IPS-20b (cell line): ENCODE measurements around the gene LCE1E.

ENCODE experiments used
- H3K27ac ChIP-seq: one replicate; pipeline ENCODE4 v1.5.1; 2013; ENCODE audit warnings: low read length
- H3K27me3 ChIP-seq: 2 replicates; pipeline ENCODE4 v1.6.1; 2013; ENCODE audit warnings: mild to moderate bottlenecking, low read length, inconsistent platforms; ENCODE audit not compliant: insufficient read depth
- H3K36me3 ChIP-seq: 2 replicates; pipeline ENCODE4 v1.6.1; 2013; ENCODE audit warnings: low read depth, mild to moderate bottlenecking, inconsistent platforms, low read length, moderate library complexity; ENCODE audit not compliant: insufficient read depth
- H3K4me1 ChIP-seq: 2 replicates; pipeline ENCODE4 v1.6.1; 2013; ENCODE audit warnings: mild to moderate bottlenecking, control low read depth, inconsistent platforms, low read length, moderate library complexity; ENCODE audit not compliant: insufficient read depth
- H3K4me3 ChIP-seq: 2 replicates; pipeline ENCODE4 v1.5.1; 2013; ENCODE audit warnings: mild to moderate bottlenecking, low read length, inconsistent platforms
- H3K9ac ChIP-seq: 2 replicates; pipeline ENCODE4 v1.6.1; 2013; ENCODE audit warnings: low read depth, mild to moderate bottlenecking, inconsistent platforms, low read length, moderate library complexity
- H3K9me3 ChIP-seq: 2 replicates; pipeline ENCODE4 v1.6.1; 2013; ENCODE audit warnings: mild to moderate bottlenecking, low read depth, low read length, inconsistent platforms; ENCODE audit not compliant: insufficient read depth

Gene LCE1E

GRCh38 chr1:152796421-152796820, 10.4 kb downstream of the LCE1E start, which contains the start of gene LCE1D:
Gene LCE1D (plus strand): TSS chr1:152796721. CDS start chr1:152797795, 1,074 bp downstream.
- Histone ChIP-seq H3K4me3 (no peak within 1 kb of the TSS), H3K27ac (no peak within 1 kb of the TSS), H3K27me3 (no peaks in the 10 kb centered on the region), H3K4me1 (no peaks in the 10 kb centered on the region), H3K9me3 (peaks cover 4% of the 10 kb centered on the region; the same call in 1 of the 2 replicates), H3K9ac (no peak within 1 kb of the TSS), H3K36me3 (no peaks in the 10 kb centered on the region)

- H3K9ac ChIP-seq, result no peak overlapping the region
- no peaks in the 10 kb centered on the region for H3K27me3 ChIP-seq
- H3K4me1 ChIP-seq, result no peaks in the 10 kb centered on the region
- H3K9me3 ChIP-seq, result peaks cover 39% of the 10 kb centered on the region
- no peaks in the 10 kb centered on the region for H3K36me3 ChIP-seq
- no peak overlapping the region for H3K4me3 ChIP-seq
- no peak overlapping the region for H3K27ac ChIP-seq
Measured at GRCh38 chr1:152801333-152801732, 15.3 kb downstream of the LCE1E start.

- Histone ChIP-seq H3K9me3 (peaks cover 56% of the 10 kb centered on the region), H3K27me3 (no peaks in the 10 kb centered on the region), H3K27ac (no peak within 1 kb of the TSS), H3K9ac (no peak within 1 kb of the TSS), H3K36me3 (no peaks in the 10 kb centered on the region), H3K4me1 (no peaks in the 10 kb centered on the region), H3K4me3 (no peak within 1 kb of the TSS)
Measured at GRCh38 chr1:152806576-152806975, 20.5 kb downstream of the LCE1E start, which contains the start of gene LCE1C. Gene LCE1C (minus strand): TSS chr1:152806651. CDS start chr1:152805478, 1,173 bp downstream.

GRCh38 chr1:152811050-152811449, 25.0 kb downstream of the LCE1E start:
- Histone ChIP-seq H3K27me3 (no peaks in the 10 kb centered on the region), H3K4me1 (no peaks in the 10 kb centered on the region), H3K36me3 (no peaks in the 10 kb centered on the region), H3K9ac (no peak overlapping the region), H3K4me3 (no peak overlapping the region), H3K9me3 (peaks cover 51% of the 10 kb centered on the region), H3K27ac (no peak overlapping the region)

GRCh38 chr1:152811671-152812070, 25.6 kb downstream of the LCE1E start, which contains the start of gene LCE1B:
Gene LCE1B (plus strand): TSS chr1:152811971. CDS start chr1:152812447, 476 bp downstream.
- H3K27ac ChIP-seq, result no peak within 1 kb of the TSS
- no peak within 1 kb of the TSS for H3K9ac ChIP-seq
- peaks cover 48% of the 10 kb centered on the region for H3K9me3 ChIP-seq
- H3K4me3 ChIP-seq, result no peak within 1 kb of the TSS
- H3K4me1 ChIP-seq, result no peaks in the 10 kb centered on the region
- H3K36me3 ChIP-seq, result no peaks in the 10 kb centered on the region
- H3K27me3 ChIP-seq, result no peaks in the 10 kb centered on the region

- H3K27ac ChIP-seq, result no peak overlapping the region
- no peak overlapping the region for H3K4me3 ChIP-seq
- no peaks in the 10 kb centered on the region for H3K27me3 ChIP-seq
- H3K9me3 ChIP-seq, result peaks cover 33% of the 10 kb centered on the region
- H3K9ac ChIP-seq, result no peak overlapping the region
- H3K36me3 ChIP-seq, result no peaks in the 10 kb centered on the region
- H3K4me1 ChIP-seq, result no peaks in the 10 kb centered on the region
Measured at GRCh38 chr1:152817309-152817708, 31.3 kb downstream of the LCE1E start.

GRCh38 chr1:152823294-152823693, 37.2 kb downstream of the LCE1E start:
- Histone ChIP-seq H3K27ac (no peak overlapping the region), H3K9me3 (peaks cover 28% of the 10 kb centered on the region), H3K36me3 (no peaks in the 10 kb centered on the region), H3K4me3 (no peak overlapping the region), H3K27me3 (no peaks in the 10 kb centered on the region), H3K9ac (no peak overlapping the region), H3K4me1 (no peaks in the 10 kb centered on the region)

- Histone ChIP-seq H3K4me3 (no peak overlapping the region), H3K27ac (no peak overlapping the region), H3K27me3 (no peaks in the 10 kb centered on the region), H3K9ac (no peak overlapping the region), H3K36me3 (no peaks in the 10 kb centered on the region), H3K9me3 (peaks cover 43% of the 10 kb centered on the region), H3K4me1 (no peaks in the 10 kb centered on the region)
Measured at GRCh38 chr1:152824964-152825363, 38.9 kb downstream of the LCE1E start.

GRCh38 chr1:152827173-152827572, 41.1 kb downstream of the LCE1E start, which contains the start of gene LCE1A:
Gene LCE1A (plus strand): TSS chr1:152827473. CDS start chr1:152827473, 0 bp downstream.
- Histone ChIP-seq H3K9me3 (peaks cover 46% of the 10 kb centered on the region), H3K27ac (no peak within 1 kb of the TSS), H3K4me1 (no peaks in the 10 kb centered on the region), H3K36me3 (no peaks in the 10 kb centered on the region), H3K27me3 (no peaks in the 10 kb centered on the region), H3K4me3 (no peak within 1 kb of the TSS), H3K9ac (no peak within 1 kb of the TSS)

GRCh38 chr1:152836870-152837269, 50.8 kb downstream of the LCE1E start:
- Histone ChIP-seq H3K9ac (no peak overlapping the region), H3K4me3 (no peak overlapping the region), H3K36me3 (no peaks in the 10 kb centered on the region), H3K27ac (no peak overlapping the region), H3K27me3 (no peaks in the 10 kb centered on the region), H3K4me1 (no peaks in the 10 kb centered on the region), H3K9me3 (peaks cover 30% of the 10 kb centered on the region)
